Fibroblast of skin of left biceps (primary cell): ENCODE data around the gene KDSR.

Experiments used
- DNase-seq, 2 experiments: peaks; one replicate each; pipeline ENCODE4 v3.0.0-alpha.2; 2013; ENCODE audit warnings: low read depth in 2 of 2

The KDSR gene

GRCh38 chr18:63321291-63321690 lies 45.7 kb downstream of the KDSR start:
- DNase-seq = no peak

DNA sequence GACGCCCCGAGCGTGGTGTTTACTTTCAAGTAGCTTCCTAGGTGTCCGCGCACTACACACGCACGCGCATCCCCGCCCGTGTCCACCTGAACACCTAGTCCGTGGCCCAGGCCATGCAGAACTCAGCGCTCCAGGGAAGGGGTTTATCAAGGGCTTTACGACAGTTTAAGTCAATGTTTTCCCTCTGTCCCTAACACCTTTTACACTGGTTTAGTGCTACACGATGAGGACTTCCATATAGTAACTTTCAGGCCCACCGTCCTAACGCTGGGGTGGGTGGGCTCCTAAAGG lies 46.1 kb downstream of the KDSR start:
- DNase-seq = no peak

DNA sequence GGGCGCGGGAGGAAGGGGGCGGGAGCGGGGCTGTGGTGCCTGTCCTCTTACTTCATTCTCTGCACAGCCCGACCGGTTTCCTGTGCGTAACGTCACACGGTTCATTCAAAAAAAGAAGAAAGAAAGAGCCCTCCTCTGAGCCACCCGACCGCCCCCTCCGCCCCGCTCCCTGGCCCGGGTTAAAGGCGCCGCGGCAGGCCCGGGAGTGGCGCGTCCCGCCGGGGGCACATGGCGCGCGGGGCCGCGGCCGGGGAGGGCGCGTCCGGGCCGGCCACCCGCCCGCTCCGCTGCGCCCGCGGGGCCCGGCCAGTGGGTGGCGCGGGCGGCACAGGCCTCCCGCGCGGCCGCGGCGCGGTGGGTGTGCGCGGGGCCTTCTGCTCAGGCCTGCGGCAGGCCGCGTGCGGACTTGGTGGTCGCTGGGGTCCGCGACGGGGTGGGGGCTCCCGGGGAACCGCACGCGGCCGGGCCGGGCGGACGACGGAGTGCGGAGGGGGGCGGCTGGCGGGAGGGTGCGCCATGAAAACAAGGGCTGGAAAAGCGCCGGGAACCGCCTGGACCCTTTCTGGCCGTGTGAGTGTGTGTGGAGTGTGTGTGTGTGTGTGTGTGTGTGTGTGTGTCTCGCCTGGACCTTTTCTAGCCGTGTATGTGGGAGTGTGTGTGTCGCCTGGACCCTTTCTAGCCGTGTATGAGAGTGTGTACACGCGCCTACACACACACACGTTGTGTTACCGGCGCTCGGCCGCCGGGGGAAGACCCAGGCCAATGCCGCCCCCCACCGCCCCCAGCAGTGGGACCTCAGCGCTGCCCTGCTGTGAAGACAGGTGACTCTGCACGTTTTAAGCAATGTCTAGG lies 46.7 kb downstream of the KDSR start:
- peak; percentile 55 to 68 for DNase-seq

GRCh38 chr18:63319383-63320122 lies 47.5 kb downstream of the KDSR start, which contains the start of gene BCL2:
TSS of gene BCL2 (minus strand) at chr18:63319769.
- no peak for DNase-seq

GRCh38 chr18:63318889-63319382 lies 48.1 kb downstream of the KDSR start:
- no peak for DNase-seq

- DNase-seq = no peak
Observed at GRCh38 chr18:63317982-63318888, 48.8 kb downstream of the KDSR start.

GRCh38 chr18:63317556-63317946 lies 49.5 kb downstream of the KDSR start:
- no peak for DNase-seq

DNA sequence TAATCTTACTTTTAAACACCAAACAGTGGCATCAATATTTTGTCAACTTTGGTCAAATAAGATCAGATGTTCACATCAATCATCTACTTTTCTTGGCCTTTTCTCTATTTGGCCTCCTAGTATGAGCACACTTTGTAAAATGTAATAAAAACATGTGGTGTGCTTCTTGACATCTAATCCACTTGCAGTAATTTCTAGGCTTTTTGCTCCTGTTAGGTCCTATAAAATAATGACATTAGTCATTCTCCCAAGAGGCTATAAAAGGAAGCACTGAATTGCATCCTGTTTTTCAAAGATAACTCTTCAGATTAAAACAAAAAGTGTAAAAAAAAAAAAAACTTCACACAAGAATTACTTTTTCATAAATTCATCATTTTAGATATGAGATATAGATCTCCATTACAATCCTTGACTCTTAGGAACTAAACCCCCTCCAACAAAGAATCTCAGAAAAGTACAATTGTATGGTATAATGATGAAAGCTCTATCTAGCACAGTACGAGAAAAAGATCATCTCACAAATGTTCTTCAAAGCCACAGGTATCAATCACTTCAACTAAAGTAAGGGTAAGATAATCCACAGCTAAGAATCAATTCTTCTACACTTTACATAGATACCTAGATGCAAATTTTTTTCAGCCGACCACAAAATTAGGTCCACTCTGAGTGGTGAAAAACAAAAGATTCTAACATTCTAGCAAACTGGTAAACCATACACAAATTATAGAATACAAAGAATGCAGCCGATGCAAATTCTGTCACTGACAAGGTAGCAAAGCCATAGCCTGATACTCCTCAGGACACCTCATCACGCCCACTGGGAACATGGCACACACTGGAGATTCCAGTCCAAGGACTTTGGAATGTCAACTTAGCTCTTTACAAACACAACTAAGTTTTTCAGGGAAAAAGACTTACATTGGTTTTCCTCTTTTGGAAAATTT lies 50.1 kb downstream of the KDSR start:
- DNase-seq = no peak

GRCh38 chr18:63315876-63316275 lies 51.1 kb downstream of the KDSR start:
- no peak for DNase-seq

- no peak for DNase-seq
Observed at GRCh38 chr18:63315131-63315662, 51.8 kb downstream of the KDSR start.

- DNase-seq = no peak
Observed at GRCh38 chr18:63314062-63314790, 52.8 kb downstream of the KDSR start.

DNA sequence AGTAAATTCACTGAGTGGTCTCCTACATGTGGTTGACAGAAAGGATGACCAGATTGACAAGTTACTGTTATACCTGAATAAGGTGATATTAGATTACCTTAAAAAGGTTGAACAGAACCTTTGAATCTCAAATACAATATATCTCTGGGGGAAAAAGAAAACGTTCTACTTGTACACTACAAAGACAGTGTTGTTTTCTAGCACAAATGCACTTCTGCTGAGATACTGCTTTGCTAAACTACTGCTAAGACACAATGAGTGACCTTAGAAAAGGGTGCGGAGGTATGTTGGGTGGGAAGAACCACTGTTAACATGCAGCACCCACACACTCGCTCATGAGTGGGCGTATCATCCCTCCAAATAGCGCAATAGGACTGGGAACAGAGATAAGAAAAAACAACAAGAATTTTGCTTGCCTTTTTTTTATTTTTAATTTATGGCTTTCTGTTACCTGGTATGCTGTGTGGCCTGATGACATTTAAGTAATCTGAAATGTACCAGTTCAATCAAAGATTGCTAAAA lies 53.5 kb downstream of the KDSR start:
- DNase-seq = no peak

GRCh38 chr18:63312737-63313395 lies 54.1 kb downstream of the KDSR start:
- DNase-seq = no peak

GRCh38 chr18:63312019-63312409 lies 55.0 kb downstream of the KDSR start:
- DNase-seq = no peak

- DNase-seq = no peak
Observed at GRCh38 chr18:63311118-63312018, 55.6 kb downstream of the KDSR start.

- no peak for DNase-seq
Observed at GRCh38 chr18:63309422-63309821, 57.6 kb downstream of the KDSR start.

GRCh38 chr18:63307551-63308200 lies 59.3 kb downstream of the KDSR start:
- DNase-seq = no peak
